TTC549 (cell line): ENCODE data around the gene CCN2.
"Not testable (repeated sequence)": the region's sequence is repeated elsewhere in the genome, so short reads cannot be mapped to it uniquely, and the experiment has no call there.

Experiments used
- FAIRE-seq: peaks from 2 replicates; lab custom pipeline; 2012; peaks lifted over from hg19 to GRCh38; lab: Jason Lieb, UNC

Gene CCN2

GRCh38 chr6:131937703-131938631 lies 13.2 kb downstream of the CCN2 start:
- no peak for FAIRE-seq

- FAIRE-seq = no peak
These were observed 13.9 kb downstream of the CCN2 start for GRCh38 chr6:131937226-131937625.

- FAIRE-seq = no peak
These were observed 15.0 kb downstream of the CCN2 start for GRCh38 chr6:131936156-131936555.

- FAIRE-seq = no peak
These were observed 20.0 kb downstream of the CCN2 start for GRCh38 chr6:131931063-131931750.

- FAIRE-seq = no peak
These were observed 21.2 kb downstream of the CCN2 start for GRCh38 chr6:131929976-131930375.

GRCh38 chr6:131929264-131929663 lies 21.9 kb downstream of the CCN2 start:
- FAIRE-seq = no peak

- FAIRE-seq = peak; percentile 56
These were observed 26.2 kb downstream of the CCN2 start for GRCh38 chr6:131924881-131925474.

GRCh38 chr6:131923356-131923755 lies 27.8 kb downstream of the CCN2 start:
- FAIRE-seq = no peak

- FAIRE-seq = no peak
These were observed 30.5 kb downstream of the CCN2 start for GRCh38 chr6:131920656-131921055.

- FAIRE-seq = no peak
These were observed 32.4 kb downstream of the CCN2 start for GRCh38 chr6:131918650-131919355.

GRCh38 chr6:131917763-131918649 lies 33.2 kb downstream of the CCN2 start:
- no peak for FAIRE-seq

- FAIRE-seq = no peak
These were observed 33.9 kb downstream of the CCN2 start for GRCh38 chr6:131917318-131917717.

GRCh38 chr6:131916847-131917246 lies 34.3 kb downstream of the CCN2 start:
- no peak for FAIRE-seq

GRCh38 chr6:131916091-131916796 lies 34.9 kb downstream of the CCN2 start:
- not testable (repeated sequence) for FAIRE-seq

- FAIRE-seq = peak; percentile 67
These were observed 36.0 kb downstream of the CCN2 start for GRCh38 chr6:131914967-131915751.

- FAIRE-seq = no peak
These were observed 36.9 kb downstream of the CCN2 start for GRCh38 chr6:131914234-131914633.

GRCh38 chr6:131911951-131912350 lies 39.2 kb downstream of the CCN2 start:
- no peak for FAIRE-seq

GRCh38 chr6:131910956-131911355 lies 40.2 kb downstream of the CCN2 start:
- no peak for FAIRE-seq

- FAIRE-seq = no peak
These were observed 41.0 kb downstream of the CCN2 start for GRCh38 chr6:131910219-131910589.
